Activated CD4-positive, alpha-beta T cell treated with anti-CD3 and anti-CD28 coated beads for 4 hours (primary cell): ENCODE results near the gene NKAIN2.
"Not testable (repeated sequence)": the region's sequence is repeated elsewhere in the genome, so short reads cannot be mapped to it uniquely, and the experiment has no call there.

Source experiments
- DNase-seq, 2 donors: peaks; one replicate each; pipeline ENCODE4 v3.0.0-alpha.2; 2020

Gene NKAIN2

GRCh38 chr6:123896869-123897268 is 93.2 kb downstream of the NKAIN2 start:
- no peak for DNase-seq

DNA sequence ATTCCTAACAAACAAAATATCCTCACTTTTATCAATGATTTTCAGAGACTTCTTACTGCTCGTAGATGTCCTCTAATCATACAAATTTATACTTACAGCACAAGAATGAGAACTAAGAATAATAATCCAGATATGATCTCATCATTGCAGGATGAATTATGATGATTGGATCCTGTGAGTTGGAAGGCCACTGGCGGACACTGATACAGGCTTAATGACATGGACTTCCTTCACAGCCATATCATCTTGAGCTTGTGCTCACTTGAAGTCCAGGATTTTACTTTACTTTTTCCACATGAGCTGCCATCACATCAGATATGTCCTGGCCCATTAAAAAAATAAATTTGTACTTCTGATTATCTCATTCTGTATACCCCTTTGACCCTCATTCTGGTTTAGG is 94.3 kb downstream of the NKAIN2 start:
- DNase-seq, result no peak

- no peak for DNase-seq
Measured at GRCh38 chr6:123898665-123899064, 95.0 kb downstream of the NKAIN2 start.

GRCh38 chr6:123899745-123900144 is 96.1 kb downstream of the NKAIN2 start:
- DNase-seq, result no peak

DNA sequence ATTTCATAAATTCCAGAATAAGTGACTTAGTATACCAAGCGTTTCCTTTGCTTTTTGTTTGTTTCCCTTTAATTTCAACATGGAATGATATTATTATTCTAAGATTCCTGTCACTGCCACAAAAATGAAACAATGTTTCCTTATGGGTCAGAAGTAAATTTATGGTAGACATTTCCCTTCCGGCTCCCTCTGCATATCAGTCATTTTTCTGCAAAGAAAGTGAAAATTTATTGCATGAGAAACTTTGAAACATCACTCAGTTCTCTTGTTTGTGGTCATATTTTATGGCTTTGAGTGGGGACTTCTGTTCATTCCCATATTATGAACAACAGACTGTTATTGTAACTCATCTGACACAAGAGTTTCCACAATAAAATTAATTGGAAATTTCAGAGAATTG is 97.8 kb downstream of the NKAIN2 start:
- no peak for DNase-seq

- DNase-seq, result no peak
Measured at GRCh38 chr6:123902738-123903313, 99.2 kb downstream of the NKAIN2 start.

DNA sequence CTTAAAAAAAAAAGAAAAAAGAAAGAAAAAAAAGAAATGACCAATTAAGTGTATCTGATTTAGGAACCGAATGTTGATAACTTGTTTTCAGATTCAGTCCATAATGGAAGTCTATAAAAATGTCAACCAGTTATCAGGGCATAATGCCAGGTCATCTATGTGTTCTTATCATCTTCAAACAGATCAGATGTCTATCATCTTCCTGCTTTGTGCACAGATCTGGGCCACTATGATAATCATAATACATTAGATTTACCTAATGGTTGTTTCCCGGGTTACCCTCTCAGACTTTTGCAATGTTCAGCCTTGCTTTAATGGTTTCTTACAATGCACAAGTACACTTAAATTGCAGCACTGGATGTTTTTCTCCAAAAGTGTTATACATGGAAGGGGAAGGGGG is 100.6 kb downstream of the NKAIN2 start:
- no peak for DNase-seq

- DNase-seq, result no peak
Measured at GRCh38 chr6:123908797-123909196, 105.1 kb downstream of the NKAIN2 start.

- DNase-seq, result no peak
Measured at GRCh38 chr6:123909989-123910388, 106.3 kb downstream of the NKAIN2 start.

DNA sequence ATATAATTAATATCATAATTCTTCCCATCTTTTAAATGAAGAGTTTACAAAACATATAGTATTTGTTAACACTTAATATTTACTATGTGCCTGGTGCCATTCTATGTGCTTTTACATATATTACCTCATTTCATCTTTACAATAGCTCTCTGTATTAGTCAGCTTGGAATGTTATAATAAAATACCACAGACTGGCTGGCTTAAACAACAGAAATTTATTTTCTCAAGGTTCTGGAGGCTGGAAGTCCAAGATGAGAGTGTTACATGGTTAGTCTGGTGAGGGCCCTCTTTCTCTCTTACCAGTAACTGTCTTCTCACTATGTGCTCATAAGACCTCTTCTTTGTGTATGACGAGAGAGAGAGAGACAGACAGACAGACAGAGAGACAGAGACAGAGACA is 110.2 kb downstream of the NKAIN2 start:
- DNase-seq, result no peak

DNA sequence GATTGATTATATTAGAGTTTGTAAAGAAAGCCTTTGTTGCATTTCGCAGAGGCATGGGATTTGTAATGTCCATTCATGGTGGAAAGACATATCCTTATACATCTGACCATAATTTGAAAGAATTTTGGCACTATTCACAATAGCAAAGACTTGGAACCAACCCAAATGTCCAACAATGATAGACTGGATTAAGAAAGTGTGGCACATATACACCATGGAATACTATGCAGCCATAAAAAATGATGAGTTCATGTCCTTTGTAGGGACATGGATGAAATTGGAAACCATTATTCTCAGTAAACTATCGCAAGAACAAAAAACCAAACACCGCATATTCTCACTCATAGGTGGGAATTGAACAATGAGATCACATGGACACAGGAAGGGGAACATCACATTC is 119.7 kb downstream of the NKAIN2 start:
- not testable (repeated sequence) for DNase-seq

GRCh38 chr6:123925350-123925749 is 121.7 kb downstream of the NKAIN2 start:
- DNase-seq, result no peak

GRCh38 chr6:123925842-123926399 is 122.3 kb downstream of the NKAIN2 start:
- no peak for DNase-seq

- DNase-seq, result no peak
Measured at GRCh38 chr6:123928529-123928928, 124.9 kb downstream of the NKAIN2 start.

DNA sequence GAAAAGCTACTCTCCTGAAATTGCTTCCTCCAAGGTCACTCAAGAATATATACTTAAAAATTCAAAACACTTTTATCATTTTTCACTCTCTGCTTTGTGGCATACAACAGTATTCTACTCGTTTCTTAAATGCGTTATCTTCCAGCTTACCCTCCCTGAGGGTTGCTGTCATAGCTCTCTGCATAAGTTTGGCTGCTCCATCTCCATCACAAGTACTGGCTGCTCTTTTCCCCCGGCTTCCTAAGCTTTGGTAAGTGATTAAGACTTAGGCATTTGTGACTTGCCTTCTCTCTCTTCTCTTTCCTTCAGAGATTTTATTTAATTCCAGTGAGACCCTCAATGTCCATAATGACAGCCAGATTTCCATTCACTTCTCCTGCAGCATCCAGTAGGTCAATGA is 128.3 kb downstream of the NKAIN2 start:
- no peak for DNase-seq

GRCh38 chr6:123940551-123940950 is 136.9 kb downstream of the NKAIN2 start:
- no peak for DNase-seq

GRCh38 chr6:123941855-123942254 is 138.2 kb downstream of the NKAIN2 start:
- DNase-seq, result no peak

DNA sequence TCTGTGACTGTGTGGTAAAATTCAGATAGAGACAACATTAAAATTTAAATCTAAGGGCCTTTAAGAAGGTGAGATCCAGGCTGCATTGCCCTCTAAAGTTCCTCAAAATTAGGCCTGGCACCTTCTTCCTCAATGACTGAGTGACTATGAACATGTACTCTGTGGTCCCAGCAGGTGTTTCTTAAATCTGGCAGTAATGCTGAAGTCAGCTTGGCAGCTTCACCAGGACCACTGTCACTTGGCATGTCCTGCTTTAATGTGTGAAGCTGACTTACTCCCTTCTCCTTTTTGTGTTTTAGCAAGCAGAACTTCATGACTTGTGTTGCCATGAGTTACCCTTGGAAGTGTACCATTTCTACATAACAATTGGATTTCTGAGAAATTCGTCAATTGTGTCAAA is 141.7 kb downstream of the NKAIN2 start:
- DNase-seq, result no peak

DNA sequence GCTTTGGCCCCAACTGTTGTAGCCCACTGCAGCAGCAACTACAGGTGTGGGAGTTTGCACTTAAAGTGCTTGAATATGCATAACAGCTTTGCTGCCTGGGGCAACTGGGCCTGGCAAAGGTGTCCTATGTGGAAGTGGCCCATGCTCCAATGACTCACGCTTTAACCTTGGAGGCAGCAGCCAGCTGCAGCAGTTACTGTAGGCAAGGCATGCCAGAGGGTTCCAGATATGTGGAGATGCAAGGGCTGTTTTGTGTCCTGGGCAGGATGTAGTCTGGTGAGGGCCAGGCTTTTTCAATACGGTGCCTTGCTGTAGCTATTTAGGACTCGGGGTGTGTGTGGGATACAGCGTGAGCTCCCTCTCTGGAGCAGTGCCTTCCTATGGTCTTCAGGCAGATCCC is 150.3 kb downstream of the NKAIN2 start:
- no peak for DNase-seq

DNA sequence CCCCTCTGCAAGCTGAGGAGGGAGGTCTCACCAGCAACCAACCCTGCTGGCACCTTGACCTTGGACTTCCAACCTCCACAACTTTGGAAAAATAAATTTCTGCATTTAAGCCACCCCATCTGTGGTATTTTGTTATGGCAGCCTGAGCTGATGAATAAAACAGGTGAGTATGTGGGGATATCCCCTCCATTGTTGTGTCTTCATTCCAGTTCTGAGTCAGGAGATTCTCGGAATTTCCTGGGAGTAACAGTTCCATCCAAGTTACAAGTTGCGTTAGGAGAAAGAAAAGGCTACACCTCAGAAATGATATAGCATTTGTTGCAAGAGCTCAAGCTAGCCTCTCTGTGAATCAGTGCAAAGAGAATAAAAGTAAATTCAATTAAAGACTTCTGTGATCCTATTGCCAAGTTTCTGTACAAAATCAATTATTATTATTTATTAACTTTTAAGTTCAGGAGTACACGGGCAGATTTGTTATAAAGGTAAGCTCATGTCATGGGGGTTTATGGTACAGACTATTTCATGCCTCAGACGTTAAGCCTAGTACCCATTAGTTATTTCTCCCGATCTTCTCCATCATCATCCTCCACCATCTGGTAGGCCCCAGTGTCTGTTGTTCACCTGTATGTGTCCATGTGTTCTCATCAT is 153.0 kb downstream of the NKAIN2 start:
- no peak for DNase-seq

DNA sequence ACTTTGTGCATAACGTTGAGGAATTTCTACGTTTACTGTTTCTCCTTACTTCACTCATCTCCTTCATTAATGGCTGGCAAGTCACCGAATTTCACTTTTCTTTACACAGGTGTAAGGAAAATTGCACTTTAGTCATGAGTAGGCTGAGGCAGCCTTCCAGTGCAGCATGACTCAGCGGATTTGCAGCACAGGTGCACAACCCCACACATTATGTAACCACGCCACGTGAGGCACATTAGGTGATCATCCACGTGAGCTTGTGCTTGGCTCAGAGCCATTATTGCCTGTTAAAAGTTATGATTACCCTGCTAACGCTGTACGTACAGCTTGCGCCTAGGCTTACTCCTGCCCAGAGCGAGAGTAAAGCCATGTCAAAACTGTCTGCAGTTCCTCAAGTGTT is 158.8 kb downstream of the NKAIN2 start:
- no peak for DNase-seq

DNA sequence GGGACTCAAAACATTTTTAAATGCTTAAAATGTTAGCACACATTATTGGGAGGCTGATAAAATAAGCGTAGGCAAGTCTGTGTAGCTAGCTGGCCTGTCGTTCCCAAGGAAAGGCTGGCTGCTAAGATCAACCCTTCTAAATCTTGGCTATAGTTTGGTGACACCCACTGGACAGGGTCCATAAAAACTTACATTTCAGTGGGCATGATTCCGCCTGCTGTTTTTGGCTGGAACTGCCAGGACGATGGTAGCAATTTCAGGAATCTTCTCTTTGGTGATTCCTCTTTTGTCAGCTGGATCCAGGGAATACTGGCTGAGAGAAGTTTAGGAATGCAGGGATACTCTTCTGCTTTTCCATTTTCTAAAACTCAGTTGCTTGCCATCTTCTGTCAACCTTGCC is 162.2 kb downstream of the NKAIN2 start:
- DNase-seq, result no peak

DNA sequence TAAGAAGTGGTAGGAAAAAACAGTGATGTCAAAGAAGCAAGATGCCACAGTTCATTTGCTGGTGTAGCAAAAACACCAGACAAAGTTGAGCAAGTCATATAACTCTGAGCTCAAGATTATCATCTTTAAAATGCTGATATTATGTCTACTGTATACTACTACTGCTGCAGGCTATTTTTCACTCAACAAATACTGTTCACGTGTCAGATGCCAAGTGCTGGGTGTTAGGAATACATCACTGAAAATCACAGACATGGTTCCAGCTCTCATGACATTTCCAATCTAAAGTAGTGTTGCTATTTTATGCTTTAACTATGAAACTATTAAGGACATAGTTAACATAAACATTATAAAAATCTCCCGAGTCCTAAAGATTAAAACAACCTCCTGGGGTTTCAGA is 163.0 kb downstream of the NKAIN2 start:
- no peak for DNase-seq

DNA sequence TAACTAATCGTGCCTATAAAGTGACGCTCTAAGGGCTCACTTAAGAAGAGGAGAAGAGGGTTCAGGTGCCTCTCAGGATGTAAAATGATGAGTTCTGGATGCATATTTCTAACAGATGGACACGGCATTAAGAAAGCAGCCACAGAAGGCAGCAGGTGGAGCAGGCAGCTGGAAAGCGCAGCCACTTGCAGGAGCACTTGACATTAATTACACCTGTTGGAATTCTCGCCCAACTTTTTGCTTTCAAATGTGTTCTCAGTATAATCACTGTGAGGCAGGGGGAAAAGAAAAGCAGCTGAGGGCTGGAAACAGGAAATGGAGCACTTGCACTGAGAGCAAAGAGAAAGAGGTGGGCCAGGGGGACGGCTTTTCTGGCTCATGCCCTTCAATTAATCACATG is 164.2 kb downstream of the NKAIN2 start:
- no peak for DNase-seq
